ENCODE data around the gene DDX21.

DDX21 gene

GRCh38 chr10:69014171-69014570 lies 58.2 kb downstream of the DDX21 start:
- no peak for DNase-seq (ENCODE audit: extremely low spot score)
- ChIA-PET POLR2A (interaction anchor here (0.9 kb wide), 1 partner anchor 25 kb away, joined by 3 read pairs; the partner anchor contains the start of gene KIFBP), CTCF (interaction anchor here (1.0 to 7.8 kb wide), 6 partner anchors 9 to 82 kb away, joined by 3 to 62 read pairs (median 4); no protein-coding TSS in a partner anchor)
- TF ChIP-seq CTCF (IDR thresholded peaks at IDR 0.05; ENCODE audit: control extremely low read depth, extremely low read depth, low read depth, missing control alignments) = no peak

- ChIA-PET CTCF (interaction anchor here (1.0 to 7.8 kb wide), 5 partner anchors 11 to 77 kb away, joined by 3 to 62 read pairs (median 4); no protein-coding TSS in a partner anchor), POLR2A (no interaction called here)
- no peak for DNase-seq (ENCODE audit: extremely low spot score)
- no peak for TF ChIP-seq CTCF (IDR thresholded peaks at IDR 0.05; ENCODE audit: control extremely low read depth, extremely low read depth, low read depth, missing control alignments)
Measured at GRCh38 chr10:69018613-69019012, 62.6 kb downstream of the DDX21 start.

- CTCF ChIA-PET = interaction anchor here (2.3 kb wide), 1 partner anchor 17 kb away, joined by 10 read pairs; no protein-coding TSS in a partner anchor
- POLR2A ChIA-PET = no interaction called here
- no peak for TF ChIP-seq CTCF (IDR thresholded peaks at IDR 0.05; ENCODE audit: control extremely low read depth, extremely low read depth, low read depth, missing control alignments)
- DNase-seq (ENCODE audit: extremely low spot score) = no peak
Measured at GRCh38 chr10:69022611-69023010, 66.6 kb downstream of the DDX21 start.

- POLR2A ChIA-PET = no interaction called here
- TF ChIP-seq CTCF (IDR thresholded peaks at IDR 0.05; ENCODE audit: control extremely low read depth, extremely low read depth, low read depth, missing control alignments) = no peak
- CTCF ChIA-PET = no interaction called here
- no peak for DNase-seq (ENCODE audit: extremely low spot score)
Measured at GRCh38 chr10:69025370-69025896, 69.5 kb downstream of the DDX21 start.

- POLR2A ChIA-PET = no interaction called here
- no peak for TF ChIP-seq CTCF (IDR thresholded peaks at IDR 0.05; ENCODE audit: control extremely low read depth, extremely low read depth, low read depth, missing control alignments)
- CTCF ChIA-PET = no interaction called here
- no peak for DNase-seq (ENCODE audit: extremely low spot score)
Measured at GRCh38 chr10:69033256-69033655, 77.3 kb downstream of the DDX21 start.

Measured in GM10248 (cell line).